HG02884 (cell line): Measurements from ENCODE around the gene RAC3.

Experiments used
- ATAC-seq: cut with Tn5 transposase; IDR thresholded peaks from one replicate; pipeline ENCODE4 v1.9.1; 2021; ENCODE audit warnings: mild to moderate bottlenecking, moderate library complexity; ENCODE audit not compliant: unreplicated experiment

Gene RAC3

GRCh38 chr17:82065193-82065637, 33.7 kb downstream of the RAC3 start:
- ATAC-seq, result no peak

- ATAC-seq, result no peak
Measured at GRCh38 chr17:82065638-82066303, 34.3 kb downstream of the RAC3 start, which contains the start of gene DUS1L. Gene DUS1L, minus strand, starts transcription at chr17:82065804. Its CDS starts 745 bp downstream, at chr17:82065059.

GRCh38 chr17:82070611-82071010, 39.1 kb downstream of the RAC3 start:
- no peak for ATAC-seq

- no peak for ATAC-seq
Measured at GRCh38 chr17:82072827-82073226, 41.3 kb downstream of the RAC3 start.

- ATAC-seq, result no peak
Measured at GRCh38 chr17:82073446-82073845, 42.0 kb downstream of the RAC3 start.

- no peak for ATAC-seq
Measured at GRCh38 chr17:82076018-82076784, 44.7 kb downstream of the RAC3 start.

- no peak for ATAC-seq
Measured at GRCh38 chr17:82076785-82077591, 45.5 kb downstream of the RAC3 start.

- ATAC-seq, result no peak
Measured at GRCh38 chr17:82077617-82078358, 46.3 kb downstream of the RAC3 start.

- ATAC-seq, result no peak
Measured at GRCh38 chr17:82078433-82078832, 47.0 kb downstream of the RAC3 start.

GRCh38 chr17:82079001-82079677, 47.7 kb downstream of the RAC3 start:
- ATAC-seq, result no peak

GRCh38 chr17:82080048-82080788, 48.7 kb downstream of the RAC3 start:
- ATAC-seq, result no peak

GRCh38 chr17:82080789-82081464, 49.4 kb downstream of the RAC3 start:
- ATAC-seq, result no peak

- ATAC-seq, result no peak
Measured at GRCh38 chr17:82081546-82081945, 50.1 kb downstream of the RAC3 start.

- ATAC-seq, result no peak
Measured at GRCh38 chr17:82081966-82082365, 50.5 kb downstream of the RAC3 start.

- no peak for ATAC-seq
Measured at GRCh38 chr17:82082456-82082855, 51.0 kb downstream of the RAC3 start.

- ATAC-seq, result no peak
Measured at GRCh38 chr17:82083009-82083408, 51.5 kb downstream of the RAC3 start.
